ENCODE measurements around the gene OTUD5.

- TF ChIP-seq POLR2AphosphoS5 (IDR thresholded peaks at IDR 0.05; ENCODE audit: low read depth) (no peak), CTCF (IDR thresholded peaks at IDR 0.05; ENCODE audit: insufficient read depth, low read length) (no peak), REST (IDR thresholded peaks at IDR 0.05; ENCODE audit: insufficient replicate concordance, low read depth) (no peak), GABPA (IDR thresholded peaks at IDR 0.05; ENCODE audit: low read depth) (no peak), SPI1 (IDR thresholded peaks at IDR 0.05; ENCODE audit: borderline replicate concordance, low read depth) (no peak)
Observed at GRCh38 chrX:48961585-48962091, 4.2 kb upstream of the OTUD5 start.
